Midbrain (tissue), 1 donor: ENCODE results near the gene TCAIM.

Experiments used
- DNase-seq: peaks from one replicate; lab custom pipeline; 2025; lab: John Stamatoyannopoulos, UW

Gene TCAIM, protein sequence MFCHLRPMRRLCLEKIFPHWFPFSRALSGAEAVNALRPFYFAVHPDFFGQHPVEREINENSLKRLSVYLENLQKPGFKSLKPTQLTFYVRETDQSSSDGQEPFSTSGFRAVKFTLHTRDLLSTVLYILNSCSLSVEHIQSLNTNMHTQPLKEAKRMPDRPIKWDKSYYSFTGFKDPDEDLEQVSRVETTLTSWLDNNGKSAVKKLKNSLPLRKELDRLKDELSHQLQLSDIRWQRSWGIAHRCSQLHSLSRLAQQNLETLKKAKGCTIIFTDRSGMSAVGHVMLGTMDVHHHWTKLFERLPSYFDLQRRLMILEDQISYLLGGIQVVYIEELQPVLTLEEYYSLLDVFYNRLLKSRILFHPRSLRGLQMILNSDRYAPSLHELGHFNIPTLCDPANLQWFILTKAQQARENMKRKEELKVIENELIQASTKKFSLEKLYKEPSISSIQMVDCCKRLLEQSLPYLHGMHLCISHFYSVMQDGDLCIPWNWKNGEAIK

DNA sequence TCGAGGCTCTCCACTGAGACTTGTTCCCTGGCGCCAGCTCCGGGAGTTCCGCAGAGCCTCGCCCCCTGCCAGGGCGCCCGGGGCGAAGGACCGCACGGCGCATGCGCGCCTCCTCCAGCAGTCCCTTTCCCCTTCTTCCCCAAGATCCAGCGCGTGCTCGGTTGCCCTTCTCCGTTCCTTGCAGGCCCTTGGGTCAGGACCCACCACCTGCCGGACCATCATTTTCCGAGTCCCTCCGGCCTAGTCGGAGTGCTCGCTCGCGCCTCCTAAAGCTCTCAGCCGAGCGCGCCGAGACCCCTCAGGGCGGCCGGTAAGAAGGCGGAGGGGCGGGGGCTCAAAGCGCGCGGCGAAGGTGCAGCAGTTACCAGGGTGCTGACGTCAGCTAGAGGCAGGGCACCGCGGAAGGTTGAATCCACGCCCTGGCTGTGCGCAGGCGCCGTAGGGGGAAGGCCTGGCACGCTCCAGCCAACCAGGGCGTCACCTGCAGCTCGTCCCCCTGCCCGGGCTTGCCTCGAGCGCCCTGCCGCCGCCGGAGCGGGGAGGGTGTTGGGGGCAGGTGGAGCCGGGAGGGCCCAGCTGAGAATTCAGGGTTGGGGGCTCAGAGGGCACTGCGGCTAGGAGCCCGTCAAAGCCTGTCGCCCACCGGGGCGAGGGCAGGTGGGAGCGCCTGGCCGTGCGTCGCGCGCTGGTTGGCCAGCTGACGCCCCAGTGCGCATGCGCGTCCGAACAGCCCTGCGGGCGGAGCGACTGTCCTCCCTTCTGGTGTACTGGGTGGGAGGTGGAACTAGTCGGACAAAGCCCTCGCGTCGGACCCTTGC, at the start of gene TCAIM:
Gene TCAIM (plus strand): TSS at position 757 of the 818 bp plus-strand sequence. CDS start 16,017 bp downstream, outside the sequence.
- peak; percentile 94 for DNase-seq

DNA sequence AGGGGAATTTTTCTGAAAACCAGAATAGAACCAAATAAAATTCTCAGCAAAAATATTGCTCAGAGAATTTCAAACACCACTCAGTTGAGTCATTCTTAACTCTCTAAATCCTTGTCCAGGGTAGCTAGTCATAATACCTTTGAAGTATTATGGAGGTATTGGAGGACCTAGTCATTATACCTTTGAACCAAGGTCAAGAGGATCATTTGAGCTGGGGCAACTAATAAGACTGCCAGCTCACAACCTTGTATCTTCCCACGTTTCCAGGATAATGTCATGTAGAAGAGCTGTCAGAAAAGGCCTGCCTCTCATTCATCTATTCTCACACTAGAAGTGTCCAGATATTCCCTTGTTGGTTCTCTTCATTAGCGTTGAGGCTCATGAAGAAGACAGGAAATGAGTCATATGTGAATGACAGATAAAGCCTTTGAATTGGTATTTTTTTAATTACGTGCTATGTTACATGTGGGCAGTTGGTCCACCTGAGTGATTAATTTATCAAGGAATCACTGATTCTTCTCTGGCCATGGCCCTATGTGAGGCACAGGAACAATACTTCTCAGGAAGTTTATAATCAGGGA, 48.6 kb upstream of the TCAIM start:
- no peak for DNase-seq

DNA sequence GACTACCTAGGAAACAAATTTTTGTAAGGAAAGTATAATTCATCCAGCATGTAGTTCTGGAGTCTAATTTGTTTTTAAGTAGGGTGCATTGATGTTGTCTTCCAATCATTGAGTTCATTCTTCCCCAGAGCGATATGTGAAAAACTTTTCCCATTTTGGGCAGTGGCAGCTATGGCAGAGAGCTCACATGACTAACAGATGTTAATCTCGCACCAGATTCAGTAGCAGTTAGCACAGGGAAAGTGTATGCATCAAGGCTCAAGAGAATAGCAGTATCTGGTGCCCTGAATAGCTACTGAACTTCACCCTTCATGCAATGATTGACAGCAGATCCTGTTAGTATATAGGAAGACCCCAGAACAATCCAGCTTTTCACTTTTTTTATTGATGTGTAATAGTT, 46.3 kb upstream of the TCAIM start:
- DNase-seq = no peak

DNA sequence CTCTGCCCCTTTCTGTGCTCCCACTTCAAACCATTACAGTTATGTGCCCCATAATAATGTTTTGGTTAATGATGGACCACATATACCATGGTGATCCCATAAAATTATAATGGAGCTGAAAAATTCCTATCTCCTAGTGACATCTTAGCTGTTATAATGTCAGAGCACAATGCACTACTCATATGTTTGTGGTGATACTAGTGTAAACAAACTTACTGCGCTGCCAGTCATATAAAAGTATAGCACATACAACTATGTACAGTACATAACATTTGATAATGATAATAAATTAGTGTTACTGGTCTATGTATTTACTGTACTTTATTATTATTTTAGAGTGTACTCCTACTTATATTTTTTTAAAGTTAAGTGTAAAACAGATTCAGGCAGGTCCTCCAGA, 45.6 kb upstream of the TCAIM start:
- DNase-seq = no peak

DNA sequence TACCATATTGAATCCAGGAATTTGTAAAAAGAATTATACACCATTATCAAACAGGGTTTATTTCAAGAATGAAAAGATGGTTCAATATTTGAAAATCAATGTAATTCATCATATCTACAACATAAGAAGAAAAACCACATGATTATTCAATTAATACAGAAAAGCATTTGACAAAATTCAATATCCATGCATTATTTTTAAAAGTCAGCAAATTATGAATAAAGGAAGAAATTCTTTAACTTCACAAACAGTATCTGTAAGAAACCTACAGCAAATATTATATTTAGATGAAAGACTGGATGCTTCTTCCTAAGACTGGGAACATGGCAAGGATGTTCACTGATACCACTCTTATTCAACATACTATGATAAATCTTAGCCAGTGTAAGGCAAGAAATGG, 41.3 kb upstream of the TCAIM start:
- no peak for DNase-seq

DNA sequence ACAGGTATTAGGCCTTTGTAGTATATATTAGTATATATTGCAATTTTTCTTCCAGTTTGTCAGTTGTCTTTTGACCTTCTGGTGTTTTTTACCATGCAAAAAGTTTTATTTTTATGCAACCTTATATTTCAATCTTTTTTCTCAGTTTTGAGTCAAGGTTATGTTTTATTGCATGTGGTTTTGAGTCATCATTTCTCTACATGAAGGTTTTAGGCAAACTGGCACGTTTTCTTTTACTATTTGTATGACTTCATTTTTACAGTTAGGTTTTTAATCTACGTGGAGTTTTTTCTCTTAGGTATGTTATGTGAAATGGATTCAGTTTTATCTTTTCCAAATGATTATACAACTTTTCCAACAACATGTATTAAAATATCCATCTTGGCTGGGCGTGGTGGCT, 36.8 kb upstream of the TCAIM start:
- DNase-seq = no peak

DNA sequence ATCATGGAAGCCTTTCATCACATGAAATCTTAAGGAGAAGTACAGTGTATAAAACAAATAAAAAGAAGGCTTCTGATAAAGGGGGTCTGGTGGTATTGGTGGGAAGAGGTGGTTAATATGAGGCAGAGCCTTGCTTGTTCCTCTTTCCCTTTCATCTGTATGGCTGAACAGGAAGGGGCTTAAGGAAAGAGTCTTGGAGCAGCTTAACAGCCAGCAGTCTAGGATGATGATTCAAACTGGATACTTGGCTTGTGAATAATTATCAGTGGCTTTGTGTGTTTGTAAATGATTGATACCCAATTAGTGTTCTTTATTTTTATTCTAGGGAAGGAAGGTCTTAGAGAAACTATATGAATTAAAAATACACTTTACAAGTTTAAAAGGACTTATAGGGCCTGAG, 29.1 kb upstream of the TCAIM start:
- no peak for DNase-seq

DNA sequence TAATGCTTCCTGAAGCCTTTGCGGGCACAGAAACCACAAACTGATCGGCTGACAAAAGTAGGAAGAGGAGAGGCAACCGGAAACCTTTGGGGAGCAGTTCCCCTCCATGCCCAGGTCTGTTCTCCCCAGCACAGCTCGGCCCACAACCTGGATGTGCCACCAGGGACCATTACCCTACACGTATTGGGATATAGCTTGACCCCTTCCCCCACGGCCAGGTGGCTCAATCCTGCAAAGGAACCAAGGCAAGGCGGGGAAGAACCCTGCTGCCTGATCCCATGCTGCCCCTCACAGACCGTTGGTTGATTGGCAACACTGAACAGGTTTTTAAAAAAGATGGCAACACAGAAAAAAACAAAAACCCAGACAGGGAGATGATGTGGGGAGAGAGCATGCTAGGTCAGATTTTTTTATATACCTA, 19.7 kb upstream of the TCAIM start:
- DNase-seq = no peak

DNA sequence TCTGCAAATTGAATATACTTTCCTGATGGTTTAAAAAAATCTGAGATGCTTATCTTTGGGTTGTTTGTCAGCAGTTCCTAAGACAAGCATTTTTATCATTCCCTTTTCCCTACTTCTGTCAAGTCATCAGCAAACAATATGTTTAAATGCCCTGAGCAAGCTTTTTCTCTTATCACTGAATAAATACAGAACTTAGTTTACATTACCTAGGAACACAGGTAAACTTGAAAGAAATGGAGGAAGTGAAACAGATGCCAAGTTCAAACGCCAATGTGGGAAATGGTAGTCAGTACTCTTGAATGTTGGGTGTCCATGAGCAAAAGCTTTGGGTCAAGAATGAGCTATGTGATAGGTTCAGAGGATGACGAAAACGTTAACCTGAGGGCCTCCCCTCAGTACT, 17.2 kb upstream of the TCAIM start:
- DNase-seq = no peak

DNA sequence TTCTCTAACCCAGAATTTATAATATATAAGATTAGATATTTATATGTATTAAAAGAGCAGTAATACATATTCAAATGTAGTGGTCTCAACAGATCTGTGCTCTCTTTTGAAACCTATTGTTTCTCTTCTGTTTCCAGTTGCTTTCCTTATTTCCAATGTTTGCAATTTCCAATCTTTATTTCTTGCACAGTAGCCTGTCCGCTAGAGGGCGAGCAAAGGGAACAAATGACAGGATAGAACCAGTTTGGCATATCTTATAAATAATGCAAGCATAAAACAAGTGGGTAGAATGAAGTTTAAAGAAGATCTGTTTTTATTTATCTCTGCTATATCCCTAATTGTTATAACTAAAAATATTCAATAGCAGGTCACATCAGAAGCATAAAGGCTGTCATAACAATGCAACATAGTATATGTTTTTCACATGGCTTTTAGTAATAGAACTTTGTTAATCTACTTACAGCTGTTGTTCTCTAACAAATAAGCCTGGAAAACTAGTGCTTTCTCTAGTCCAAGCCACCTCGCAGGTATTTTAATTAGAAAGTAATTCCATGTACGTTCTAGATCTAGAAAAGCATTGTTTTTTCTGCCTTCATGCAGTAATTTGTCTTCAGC, 15.1 kb upstream of the TCAIM start:
- peak; percentile 68 for DNase-seq

DNA sequence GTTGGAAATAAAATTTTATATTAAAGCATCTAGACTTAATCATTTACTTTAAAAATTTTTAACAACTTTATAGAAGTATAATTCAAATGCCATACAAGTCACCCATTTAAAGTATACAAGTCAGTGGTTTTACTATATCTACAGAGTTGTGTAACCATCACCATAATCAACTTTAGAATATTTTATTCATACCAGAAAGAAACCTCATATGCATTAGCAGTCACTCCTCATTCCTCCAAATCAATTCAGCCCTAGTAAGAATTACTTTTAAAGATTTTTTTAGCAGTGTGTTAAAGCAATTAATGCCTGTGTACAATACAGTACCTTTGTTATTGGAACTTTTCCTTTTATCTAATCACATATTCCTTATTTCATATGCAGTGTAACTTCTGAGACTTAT, 14.0 kb upstream of the TCAIM start:
- DNase-seq = no peak

DNA sequence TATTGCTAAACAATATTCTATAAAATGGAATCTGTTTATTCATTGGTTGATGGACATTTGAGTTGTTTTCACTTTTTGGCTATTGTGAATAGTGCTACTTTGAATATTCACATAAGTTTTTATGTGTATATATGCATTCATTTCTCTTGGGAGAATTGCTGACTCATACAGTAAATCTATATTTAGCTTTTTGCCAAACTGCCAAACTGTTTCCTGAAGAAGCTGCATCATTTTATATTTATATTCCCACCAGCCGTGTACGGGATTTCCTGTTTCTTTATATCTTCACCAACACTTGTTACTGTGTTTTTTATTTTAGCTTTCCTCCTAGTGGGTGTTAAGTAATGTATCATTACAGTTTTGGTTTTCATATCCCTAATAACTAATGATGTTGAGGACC, 12.5 kb upstream of the TCAIM start:
- no peak for DNase-seq

DNA sequence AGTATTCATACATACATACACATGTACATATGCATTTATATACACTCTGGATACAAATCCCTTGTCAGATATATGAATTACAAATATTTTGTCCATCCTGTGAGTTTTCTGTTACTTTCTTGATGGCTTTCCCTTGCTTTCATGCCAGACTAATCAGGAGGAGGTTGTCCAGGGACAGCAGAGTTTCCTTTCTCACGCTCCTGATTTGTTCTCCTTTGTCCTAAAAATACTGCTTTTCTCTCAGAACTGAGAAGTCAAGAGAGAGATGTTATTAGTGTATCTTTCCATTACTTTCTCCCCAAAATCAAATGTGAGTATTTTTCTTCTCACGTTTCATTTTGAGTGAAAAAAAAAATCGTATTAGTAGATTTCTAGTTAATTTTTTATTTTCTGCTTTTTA, 12.1 kb upstream of the TCAIM start:
- no peak for DNase-seq

DNA sequence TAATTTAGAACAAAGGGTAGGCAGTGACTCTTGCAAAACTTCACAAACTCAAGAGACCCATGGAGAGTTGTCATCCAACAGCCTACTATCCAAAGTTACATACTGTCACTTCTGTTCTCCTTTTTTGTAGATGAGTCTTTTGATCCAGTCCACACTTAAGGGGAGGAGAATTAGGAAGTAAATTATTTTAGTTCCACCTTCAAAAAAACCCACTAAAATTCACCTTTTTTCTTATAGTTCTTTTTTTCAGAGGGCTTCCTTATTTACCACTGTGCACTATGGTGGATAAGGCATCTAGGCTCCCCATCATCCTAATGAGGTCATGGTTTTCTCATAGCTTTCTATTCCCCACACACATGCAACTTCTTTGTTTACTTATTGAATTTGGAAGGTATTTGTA, 8.6 kb upstream of the TCAIM start:
- no peak for DNase-seq

DNA sequence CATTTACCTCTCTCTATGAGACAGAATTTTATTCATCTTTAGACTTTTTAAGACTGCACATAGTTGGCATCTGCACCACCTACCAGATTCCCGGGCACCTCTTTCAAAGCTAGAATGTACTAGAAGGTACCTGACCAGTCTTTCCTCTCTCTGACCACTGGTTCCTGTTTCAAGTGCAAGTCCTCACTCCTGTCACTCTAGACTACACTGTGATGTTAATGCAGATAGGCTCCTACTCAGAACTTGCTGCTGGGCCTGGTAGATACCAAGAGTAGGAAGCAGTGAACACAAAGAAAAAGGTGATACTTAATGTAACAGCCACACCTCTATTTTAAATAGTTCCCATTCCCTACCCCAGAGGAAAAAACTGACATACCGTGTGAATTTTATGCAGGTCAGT, 8.1 kb upstream of the TCAIM start:
- DNase-seq = no peak

DNA sequence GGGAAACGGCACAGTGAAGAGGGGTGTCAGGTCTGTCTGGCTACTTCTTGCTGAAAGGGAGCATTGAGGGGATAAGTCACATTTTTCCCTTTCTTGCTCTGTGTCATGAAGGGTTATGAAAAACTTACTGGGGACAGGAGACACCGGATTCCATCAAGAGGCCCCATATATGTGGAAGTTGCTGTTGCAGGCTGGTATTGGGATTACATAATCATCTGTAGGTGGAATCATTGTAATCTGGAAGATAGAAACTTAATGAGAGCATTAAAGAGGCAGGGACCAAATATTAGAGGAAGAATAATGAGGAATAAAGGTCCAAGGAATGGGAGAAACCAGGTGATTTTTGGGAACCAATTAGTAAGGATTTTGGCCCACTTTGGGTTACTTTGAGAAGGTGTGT, 4.2 kb upstream of the TCAIM start:
- no peak for DNase-seq

DNA sequence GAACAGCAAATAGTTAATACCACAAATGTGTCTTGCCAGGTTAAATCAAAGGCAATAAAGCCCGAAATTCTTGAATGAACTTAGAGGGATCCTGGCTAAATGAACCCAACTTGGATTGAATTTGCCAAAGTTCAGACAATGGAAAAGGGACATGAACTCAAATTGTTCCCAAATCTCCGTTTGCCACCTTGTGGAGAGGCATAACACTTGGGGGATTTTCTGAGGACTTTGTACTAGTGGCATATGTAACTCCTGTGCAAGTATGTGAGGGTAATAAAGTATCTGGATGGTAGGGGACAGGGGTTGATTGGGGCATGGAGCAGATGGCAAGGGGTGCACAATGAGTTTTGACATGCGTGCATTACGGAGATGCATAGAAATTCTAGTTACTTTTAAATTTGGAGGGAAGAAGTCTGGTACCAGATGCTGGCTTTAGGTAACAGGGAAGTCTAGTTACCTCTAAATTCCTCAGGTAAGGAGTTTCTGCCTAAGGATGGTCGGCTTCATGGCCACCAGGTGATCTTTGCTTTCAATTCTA, 1.2 kb upstream of the TCAIM start:
- DNase-seq = no peak

DNA sequence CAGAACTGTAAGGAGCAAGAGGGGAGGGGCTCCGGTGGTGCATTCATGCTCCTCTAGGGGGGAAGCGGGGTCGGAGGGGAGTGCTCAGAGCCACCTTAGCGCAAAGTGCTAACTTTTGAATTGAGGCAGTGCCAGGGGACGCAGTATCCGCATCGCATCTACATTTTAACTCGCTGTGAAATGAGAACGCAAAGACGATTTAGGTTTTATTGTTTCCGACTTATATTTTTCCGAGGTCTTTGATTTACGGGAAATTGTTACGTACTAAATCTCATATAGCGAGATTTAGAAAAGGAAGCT, 212 bp downstream of the TCAIM start:
- no peak for DNase-seq

DNA sequence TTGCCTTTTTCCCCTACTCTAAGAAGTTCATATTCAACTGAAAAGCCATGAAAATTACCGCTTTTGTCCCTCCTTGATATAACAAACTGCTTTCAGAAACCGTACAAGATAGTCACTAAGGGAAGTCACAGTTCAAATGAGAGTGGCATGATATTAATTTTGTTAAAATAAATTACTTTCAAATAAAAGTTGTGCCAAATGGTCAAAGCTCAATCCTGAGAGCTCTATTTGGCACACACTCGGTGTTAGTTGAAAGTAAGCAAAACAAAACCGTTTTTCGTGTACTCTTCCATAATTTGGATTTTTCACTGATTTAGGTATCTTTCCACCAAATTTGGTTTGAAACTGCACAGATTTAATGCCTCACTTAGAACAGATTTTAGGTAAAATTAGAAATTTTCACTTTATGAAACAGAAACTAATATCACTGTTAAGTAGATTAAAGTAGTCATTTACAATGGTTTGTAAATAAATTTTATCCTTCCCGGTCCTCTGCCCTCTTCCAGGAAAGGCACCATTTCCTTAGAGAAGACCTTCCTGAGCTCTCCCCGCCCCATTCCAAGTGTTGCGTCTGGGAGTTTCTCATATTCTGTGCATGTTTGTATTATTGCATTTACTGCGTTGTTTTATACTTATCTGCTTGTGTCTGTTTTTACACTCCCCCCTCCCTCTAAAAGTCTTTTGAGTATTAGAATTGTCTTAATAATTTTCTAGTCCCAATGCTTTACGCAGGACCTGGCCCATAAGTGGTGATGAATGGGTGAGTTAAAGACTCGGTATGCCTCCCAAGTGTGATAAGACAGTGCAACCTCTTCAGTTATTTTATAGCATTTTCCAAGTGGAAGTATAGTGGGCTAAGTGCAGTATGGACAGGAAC, 853 bp downstream of the TCAIM start:
- DNase-seq = no peak

DNA sequence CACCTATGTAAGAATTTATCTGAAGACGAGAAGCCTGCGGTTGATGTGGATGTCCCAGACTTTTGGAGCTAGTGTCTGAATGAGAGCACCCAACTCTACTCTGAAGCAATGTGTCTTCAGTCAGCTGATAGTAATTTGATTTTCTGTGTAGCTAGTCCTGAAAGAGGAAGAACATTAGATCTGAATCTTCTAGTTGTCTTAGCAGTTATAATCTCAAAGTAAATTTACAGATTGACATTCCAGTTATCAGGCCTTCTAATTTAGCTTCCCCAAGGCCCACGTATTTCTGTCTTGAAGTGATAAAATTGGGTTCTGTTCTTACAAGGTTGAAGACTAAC, 1.5 kb downstream of the TCAIM start:
- no peak for DNase-seq

DNA sequence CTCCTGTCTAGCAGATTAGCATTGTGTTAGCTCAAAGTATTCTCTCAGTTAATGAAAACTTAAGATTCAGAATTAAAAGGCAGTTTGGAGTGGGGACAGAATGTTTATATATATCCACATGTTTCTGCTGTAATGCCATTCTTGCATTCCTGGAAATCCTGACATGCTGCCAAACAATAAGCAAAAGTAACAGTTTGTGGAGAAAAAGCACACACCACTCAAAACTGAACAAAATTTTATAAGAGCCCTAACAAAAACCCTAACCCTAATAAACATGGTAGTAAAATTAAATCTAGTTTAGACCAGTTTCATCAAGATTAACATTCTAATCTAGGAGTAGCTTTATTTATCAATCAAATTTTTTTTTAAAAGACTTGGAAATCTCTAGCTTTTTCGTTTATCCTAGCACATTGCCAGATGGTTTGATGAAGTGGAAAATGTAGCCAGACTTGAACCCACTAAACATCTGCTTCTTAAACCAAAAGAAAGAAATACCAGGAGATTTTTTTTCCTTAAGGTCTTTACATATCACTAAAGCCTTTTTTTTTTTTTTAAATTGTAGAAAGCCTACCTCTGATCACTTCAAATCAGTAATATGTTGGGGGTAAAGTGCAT, 3.7 kb downstream of the TCAIM start:
- DNase-seq = no peak
